PFSK-1 (cell line): ENCODE data around the gene TGFBR1.

ENCODE experiments used
- FOXP2 ChIP-seq: optimal IDR thresholded peaks from 2 replicates; pipeline ENCODE3; 2011; ENCODE audit warnings: borderline replicate concordance, control low read depth, inconsistent platforms; ENCODE audit not compliant: insufficient read depth; ENCODE audit errors: extremely low read length, extremely low read depth
- POLR2AphosphoS5 ChIP-seq: IDR thresholded peaks from 2 replicates; pipeline ENCODE4 v1.6.1; 2012; ENCODE audit warnings: low read depth, mild to moderate bottlenecking, control low read depth, low read length, moderate library complexity
- REST ChIP-seq, 2 experiments: IDR thresholded peaks; 2 replicates each; pipeline versions ENCODE4 v1.6.1 to v1.8.0; 2011 to 2012; ENCODE audit warnings: low read depth in 2 of 2, low read length in 2 of 2, control low read depth in 1 of 2, inconsistent platforms in 1 of 2, mild to moderate bottlenecking in 1 of 2, moderate library complexity in 1 of 2; ENCODE audit not compliant: insufficient read depth in 1 of 2
- SIN3A ChIP-seq: IDR thresholded peaks from 2 replicates; pipeline ENCODE4 v1.6.1; 2012; ENCODE audit warnings: mild to moderate bottlenecking, low read length, moderate library complexity, borderline replicate concordance; ENCODE audit not compliant: insufficient read depth
- TAF1 ChIP-seq: IDR thresholded peaks from 2 replicates; pipeline ENCODE4 v1.6.1; 2012; ENCODE audit warnings: low read length, control low read depth, borderline replicate concordance; ENCODE audit not compliant: insufficient read depth

Gene TGFBR1

DNA sequence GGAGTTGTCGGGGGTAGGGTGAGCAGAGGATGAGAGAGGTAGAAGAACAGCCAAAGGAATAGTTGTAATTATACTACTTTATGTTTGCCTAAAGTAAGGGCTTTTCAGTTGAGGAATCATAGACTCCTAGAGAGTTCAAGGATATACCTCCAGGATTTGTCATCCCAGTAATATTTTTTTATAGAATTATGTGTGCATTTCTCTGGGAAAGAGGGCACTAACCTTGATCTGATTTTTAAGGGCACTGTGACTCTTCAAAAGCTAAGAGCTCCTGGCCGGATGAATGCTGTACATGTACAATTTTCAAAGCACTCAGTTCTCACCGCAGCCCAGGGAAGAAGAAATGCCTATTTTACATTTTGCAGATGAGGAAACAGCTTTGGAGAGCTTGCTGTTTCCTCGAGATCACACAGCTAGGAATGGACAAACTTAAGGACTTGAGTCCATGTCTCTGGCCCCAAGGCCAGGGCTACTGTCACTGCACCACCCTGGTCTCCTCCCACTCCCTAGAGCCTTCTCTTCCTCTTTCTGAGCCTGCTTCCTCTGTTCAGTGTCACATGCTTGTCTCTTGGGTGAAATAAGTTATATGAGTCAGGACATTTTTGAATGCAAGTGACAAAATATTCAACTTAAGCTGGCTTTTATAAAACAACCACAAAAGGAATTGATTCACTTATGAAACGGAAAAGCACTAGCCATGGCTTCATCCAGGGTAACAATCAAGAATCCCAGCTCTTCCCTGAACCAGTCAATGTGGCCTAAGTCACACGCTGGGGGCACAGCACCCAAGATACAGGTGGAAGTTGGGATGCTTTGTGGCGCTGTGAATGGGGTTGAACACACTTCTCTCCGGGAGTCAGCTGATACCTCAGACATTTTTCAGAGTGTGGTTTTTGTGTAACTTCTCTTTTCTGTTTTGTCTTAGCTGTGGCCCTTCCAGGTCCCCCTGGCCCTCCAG is 45.7 kb upstream of the TGFBR1 start:
- TF ChIP-seq SIN3A, result no peak
- TF ChIP-seq FOXP2, result no peak
- no peak for TF ChIP-seq TAF1
- TF ChIP-seq REST (IDR thresholded peaks at IDR 0.05; ENCODE audit: insufficient read depth in 1 of 2, low read depth in 2 of 2, low read length in 2 of 2), result no peak
- TF ChIP-seq POLR2AphosphoS5, result no peak

GRCh38 chr9:99060621-99061020 is 44.3 kb upstream of the TGFBR1 start:
- TF ChIP-seq TAF1 (no peak), FOXP2 (no peak), POLR2AphosphoS5 (no peak), REST (IDR thresholded peaks at IDR 0.05; ENCODE audit: insufficient read depth in 1 of 2, low read depth in 2 of 2, low read length in 2 of 2) (no peak), SIN3A (no peak)

- TF ChIP-seq SIN3A, result no peak
- TF ChIP-seq FOXP2, result no peak
- no peak for TF ChIP-seq TAF1
- TF ChIP-seq POLR2AphosphoS5, result no peak
- no peak for TF ChIP-seq REST (IDR thresholded peaks at IDR 0.05; ENCODE audit: insufficient read depth in 1 of 2, low read depth in 2 of 2, low read length in 2 of 2)
Observed at GRCh38 chr9:99062549-99062948, 42.4 kb upstream of the TGFBR1 start.

DNA sequence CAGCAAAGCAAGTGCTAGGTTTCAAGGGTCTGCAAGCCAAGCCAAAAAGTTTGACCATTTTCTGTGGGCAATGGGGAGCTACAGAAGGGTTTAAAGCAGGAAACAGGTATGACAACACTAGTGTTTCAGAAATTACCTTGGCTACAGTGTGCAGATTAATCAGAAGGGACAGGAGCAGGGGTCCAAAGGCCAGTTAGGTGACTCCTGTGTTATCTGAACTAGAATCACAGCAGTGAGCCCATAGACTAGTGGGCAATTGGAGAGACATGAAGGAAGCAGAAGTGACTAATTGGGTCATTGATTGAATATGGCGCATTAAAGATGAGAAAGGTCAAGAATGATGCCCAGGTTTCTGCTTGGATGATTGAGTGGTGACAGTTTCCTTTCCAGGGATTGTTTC is 41.4 kb upstream of the TGFBR1 start:
- TF ChIP-seq REST (IDR thresholded peaks at IDR 0.05; ENCODE audit: insufficient read depth in 1 of 2, low read depth in 2 of 2, low read length in 2 of 2) (no peak), TAF1 (no peak), FOXP2 (no peak), POLR2AphosphoS5 (no peak), SIN3A (no peak)

- TF ChIP-seq SIN3A (no peak), FOXP2 (no peak), POLR2AphosphoS5 (no peak), REST (IDR thresholded peaks at IDR 0.05; ENCODE audit: insufficient read depth in 1 of 2, low read depth in 2 of 2, low read length in 2 of 2) (no peak), TAF1 (no peak)
Observed at GRCh38 chr9:99066571-99066970, 38.3 kb upstream of the TGFBR1 start.
